ENCODE data around the gene ALB.

ALB gene

GRCh38 chr4:73450398-73451004 lies 46.4 kb downstream of the ALB start:
- DNase-seq (ENCODE audit: low read depth, low spot score): no peak

DNA sequence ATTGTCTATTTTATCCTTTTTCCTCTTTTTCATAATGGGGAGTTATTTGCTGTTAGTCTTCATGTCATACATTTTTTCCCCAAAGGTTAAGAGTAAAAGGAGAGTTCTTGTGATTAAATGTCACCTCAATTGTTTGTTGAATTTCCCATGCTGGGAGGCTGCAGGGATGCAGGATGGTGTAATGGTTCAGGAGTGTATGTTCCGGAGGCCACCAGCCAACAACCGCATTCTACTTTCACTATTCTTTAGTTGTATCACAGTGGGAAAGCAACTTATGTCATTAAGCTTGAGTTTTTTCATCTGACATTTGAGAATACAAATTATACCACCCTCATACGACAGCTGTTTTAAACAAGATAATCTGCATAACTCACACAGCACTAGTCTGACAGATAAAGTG lies 47.3 kb downstream of the ALB start:
- DNase-seq (ENCODE audit: low read depth, low spot score): no peak

DNA sequence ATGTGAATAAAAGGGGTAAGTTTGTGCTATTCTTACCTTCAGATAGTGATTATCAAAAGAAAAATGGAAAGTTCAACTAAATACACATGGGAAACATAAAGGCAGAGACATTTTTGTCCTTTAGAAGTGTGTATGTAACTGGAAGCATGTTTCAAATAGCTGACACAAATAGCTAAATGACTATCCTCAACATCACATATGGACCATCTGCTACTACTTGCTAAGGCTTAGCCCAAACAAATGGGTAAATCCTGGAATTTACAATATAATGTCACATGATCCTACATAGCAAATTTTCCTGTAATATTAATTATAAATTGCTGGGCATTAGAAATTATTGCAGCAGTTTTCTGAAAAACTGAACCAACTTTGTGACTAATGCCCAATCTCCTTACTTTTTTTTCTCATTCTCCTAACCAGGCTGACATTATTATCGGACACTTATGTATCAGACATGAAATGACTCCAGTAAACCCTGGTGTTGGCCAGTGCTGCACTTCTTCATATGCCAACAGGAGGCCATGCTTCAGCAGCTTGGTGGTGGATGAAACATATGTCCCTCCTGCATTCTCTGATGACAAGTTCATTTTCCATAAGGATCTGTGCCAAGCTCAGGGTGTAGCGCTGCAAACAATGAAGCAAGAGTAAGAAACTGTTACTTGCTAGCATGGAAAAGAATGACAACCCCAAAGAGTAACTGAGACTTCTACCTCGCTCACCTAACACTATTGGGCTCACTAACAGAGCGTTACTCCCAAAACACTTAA lies 48.1 kb downstream of the ALB start:
- no peak for DNase-seq (ENCODE audit: low read depth, low spot score)

GRCh38 chr4:73452953-73453700 lies 49.0 kb downstream of the ALB start:
- no peak for DNase-seq (ENCODE audit: low read depth, low spot score)

GRCh38 chr4:73453701-73454005 lies 49.6 kb downstream of the ALB start:
- DNase-seq (ENCODE audit: low read depth, low spot score): no peak

DNA sequence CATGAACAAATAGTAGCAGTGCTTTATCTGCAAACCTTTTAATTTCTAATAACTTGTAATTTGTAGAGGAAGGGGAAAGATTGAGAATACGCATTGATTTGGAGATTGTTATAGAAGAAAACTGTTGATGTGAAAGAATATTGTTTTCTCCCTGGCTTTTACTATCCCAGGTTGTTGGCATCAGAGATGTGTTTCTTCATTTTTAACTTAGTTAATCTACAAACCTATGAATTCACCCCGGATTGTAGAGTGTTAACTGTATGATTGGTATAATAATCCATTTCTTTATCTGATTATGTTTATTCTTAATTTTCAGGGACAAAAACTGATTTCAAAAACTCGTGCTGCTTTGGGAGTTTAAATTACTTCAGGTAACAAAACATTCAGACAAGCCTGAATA lies 50.8 kb downstream of the ALB start:
- no peak for DNase-seq (ENCODE audit: low read depth, low spot score)

DNA sequence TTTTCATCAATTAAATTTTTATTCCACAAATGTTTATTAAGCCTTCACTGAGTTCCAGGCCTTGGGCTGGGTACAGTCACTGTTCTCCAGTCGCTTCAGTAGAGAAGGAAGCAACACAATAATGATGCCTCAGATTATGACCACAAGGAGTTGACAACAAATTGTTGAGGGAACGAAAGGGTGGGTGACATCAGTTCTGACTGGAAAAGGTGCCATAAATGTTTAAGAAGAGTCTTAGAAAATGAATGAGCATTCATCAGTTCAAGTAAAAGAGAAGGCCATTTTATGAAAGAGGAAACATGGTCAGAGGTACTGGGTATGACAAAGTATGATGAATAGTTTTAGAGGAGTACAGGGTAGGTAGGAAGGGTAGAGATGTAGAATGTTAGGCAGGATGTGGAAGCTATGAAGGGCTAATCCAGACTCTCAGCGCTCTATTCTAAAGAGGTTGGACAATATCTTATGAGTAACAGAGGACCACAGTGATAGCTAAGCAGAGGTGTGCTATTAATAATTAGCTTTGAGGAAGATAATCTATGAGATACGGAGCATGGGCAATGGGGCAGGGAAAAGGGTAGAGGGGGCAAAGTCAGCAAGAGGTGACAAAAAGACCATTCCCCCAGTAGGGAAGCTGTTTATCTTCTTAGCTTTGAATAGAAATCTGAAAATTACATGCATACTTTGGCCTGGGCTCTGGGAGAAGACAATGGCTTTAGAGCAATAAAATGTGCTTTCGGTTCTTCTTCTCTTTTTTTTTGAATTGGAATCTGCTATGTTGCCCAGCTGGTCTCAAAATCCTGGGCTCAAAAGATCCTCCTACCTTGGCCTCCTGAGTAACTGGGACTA lies 52.3 kb downstream of the ALB start:
- no peak for DNase-seq (ENCODE audit: low read depth, low spot score)

DNA sequence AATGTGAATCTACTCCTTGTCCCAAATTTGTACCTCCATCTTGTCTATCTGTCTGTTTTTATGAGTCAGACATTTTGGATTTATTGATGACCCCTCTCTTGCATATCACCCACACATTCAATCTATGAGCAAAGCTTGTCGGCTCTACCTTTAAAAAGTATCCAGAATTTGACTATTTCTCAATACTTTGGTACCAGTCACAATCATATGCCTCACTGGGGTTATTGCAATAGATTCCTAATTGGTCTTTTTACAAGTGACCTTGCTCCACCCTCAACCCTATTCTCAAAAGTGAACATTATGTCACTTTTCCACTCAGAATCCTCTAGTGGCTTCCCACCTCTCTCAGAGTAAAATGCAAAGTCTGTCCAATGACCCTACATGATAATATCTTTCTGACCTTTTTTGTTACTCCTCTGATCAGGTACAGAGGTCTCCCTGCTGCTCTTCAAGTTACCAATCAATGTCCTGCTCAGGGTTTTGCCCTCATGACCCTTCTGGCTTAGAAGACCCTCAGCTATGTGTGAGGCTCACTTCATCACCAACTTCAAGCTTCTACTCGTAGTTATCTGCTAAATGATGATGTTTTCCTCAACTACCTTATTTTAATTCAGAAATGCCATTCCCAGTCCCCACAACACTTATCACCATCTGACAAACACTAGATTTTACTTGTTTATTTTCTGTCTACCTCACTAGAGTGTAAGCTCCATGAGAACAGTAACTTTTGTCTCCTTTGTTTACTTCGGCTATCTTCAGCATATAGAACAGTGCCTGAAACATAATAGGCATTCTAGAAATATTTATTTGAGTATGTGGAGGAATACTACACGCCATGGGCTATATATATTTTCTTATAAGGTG lies 54.3 kb downstream of the ALB start:
- no peak for DNase-seq (ENCODE audit: low read depth, low spot score)

- no peak for DNase-seq (ENCODE audit: low read depth, low spot score)
Measured at GRCh38 chr4:73459048-73459421, 54.9 kb downstream of the ALB start.

- no peak for DNase-seq (ENCODE audit: low read depth, low spot score)
Measured at GRCh38 chr4:73460913-73461522, 56.9 kb downstream of the ALB start.

DNA sequence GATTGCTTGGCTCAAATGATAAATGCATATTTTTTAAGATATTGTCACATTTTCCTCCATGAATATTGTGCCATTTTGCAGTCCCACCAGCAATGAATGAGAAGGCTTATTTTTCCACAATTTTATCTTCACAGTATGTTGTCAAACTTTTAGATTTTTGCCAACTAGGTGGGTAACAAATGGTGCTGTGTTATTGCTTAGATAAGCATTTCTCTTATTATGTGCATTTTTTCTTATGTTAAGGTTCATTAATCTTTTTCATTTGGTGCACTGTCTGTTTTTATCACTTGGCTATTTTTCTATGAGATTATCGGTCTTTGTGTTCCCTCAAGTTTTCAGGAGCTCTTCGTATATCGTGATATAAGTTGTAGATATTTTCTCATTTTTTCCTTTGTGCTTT lies 64.1 kb downstream of the ALB start:
- DNase-seq (ENCODE audit: low read depth, low spot score): no peak

- DNase-seq (ENCODE audit: low read depth, low spot score): no peak
Measured at GRCh38 chr4:73470728-73471127, 66.6 kb downstream of the ALB start.
